Measurements from ENCODE around the gene MED14.

GRCh38 chrX:40698851-40699250 is 36.5 kb downstream of the MED14 start:
- TF ChIP-seq, protein P1, sequence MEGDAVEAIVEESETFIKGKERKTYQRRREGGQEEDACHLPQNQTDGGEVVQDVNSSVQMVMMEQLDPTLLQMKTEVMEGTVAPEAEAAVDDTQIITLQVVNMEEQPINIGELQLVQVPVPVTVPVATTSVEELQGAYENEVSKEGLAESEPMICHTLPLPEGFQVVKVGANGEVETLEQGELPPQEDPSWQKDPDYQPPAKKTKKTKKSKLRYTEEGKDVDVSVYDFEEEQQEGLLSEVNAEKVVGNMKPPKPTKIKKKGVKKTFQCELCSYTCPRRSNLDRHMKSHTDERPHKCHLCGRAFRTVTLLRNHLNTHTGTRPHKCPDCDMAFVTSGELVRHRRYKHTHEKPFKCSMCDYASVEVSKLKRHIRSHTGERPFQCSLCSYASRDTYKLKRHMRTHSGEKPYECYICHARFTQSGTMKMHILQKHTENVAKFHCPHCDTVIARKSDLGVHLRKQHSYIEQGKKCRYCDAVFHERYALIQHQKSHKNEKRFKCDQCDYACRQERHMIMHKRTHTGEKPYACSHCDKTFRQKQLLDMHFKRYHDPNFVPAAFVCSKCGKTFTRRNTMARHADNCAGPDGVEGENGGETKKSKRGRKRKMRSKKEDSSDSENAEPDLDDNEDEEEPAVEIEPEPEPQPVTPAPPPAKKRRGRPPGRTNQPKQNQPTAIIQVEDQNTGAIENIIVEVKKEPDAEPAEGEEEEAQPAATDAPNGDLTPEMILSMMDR (conservative IDR thresholded peaks at IDR 0.05), result no peak
- TF ChIP-seq EZH2 (IDR thresholded peaks at IDR 0.05; ENCODE audit: low read depth), result no peak
